Left lung (tissue), 10 donors: Measurements from ENCODE around the gene IGSF21. TPM values are rescaled to one million over a fixed set of nuclear protein-coding genes. Genes with fewer than 3 reads are reported as not detected.
A peak's percentile ranks its signal among the peaks of the same experiment; 100 is the strongest.

ENCODE experiments used
- ATAC-seq: fragments of 200-7000 bp; cut with Tn5 transposase; one replicate; pipeline ENCODE4 v1.9.1; 2020; ENCODE audit warnings: moderate library complexity
- DNase-seq, 4 donors: peaks; one replicate each; pipeline ENCODE4 v3.0.0-alpha.2; 2013 to 2020
- H3K27ac ChIP-seq, 2 donors: fragments of 200-600 bp; sonication (generic) in 1 of 2; one replicate each; pipeline versions ENCODE4 v1.5.0 to v1.8.0; 2020 to 2021
- H3K27me3 ChIP-seq, 2 donors: fragments of 200-600 bp; sonication (generic) in 1 of 2; one replicate each; pipeline versions ENCODE4 v1.5.0 to v1.8.0; 2020 to 2021
- H3K36me3 ChIP-seq, 2 donors: fragments of 200-600 bp; sonication (generic) in 1 of 2; one replicate each; pipeline versions ENCODE4 v1.5.0 to v1.8.0; 2020 to 2021
- H3K4me1 ChIP-seq, 2 donors: fragments of 200-600 bp; one replicate each; pipeline ENCODE4 v1.8.0; 2021
- H3K4me3 ChIP-seq, 2 donors: fragments of 200-600 bp; sonication (generic) in 1 of 2; one replicate each; pipeline versions ENCODE4 v1.5.0 to v1.8.0; 2020 to 2021; ENCODE audit warnings: mild to moderate bottlenecking in 1 of 2
- H3K9me3 ChIP-seq, 2 donors: fragments of 200-600 bp; sonication (generic) in 1 of 2; one replicate each; pipeline versions ENCODE4 v1.5.0 to v1.8.0; 2020 to 2021
- intact Hi-C, 2 donors: fragments of 100-400 bp; cut with DNase I; formaldehyde crosslinking; loops; one replicate each; pipeline versions ENCODE4 v1.11.2 to v1.14.2; 2022
- polyA plus RNA-seq, 6 donors: library from polyadenylated mRNA; unstranded; fragments of 120-200 nt; gene quantifications; one replicate each; pipeline ENCODE4 v1.2.1, GENCODE V29; 2013; ENCODE audit not compliant: insufficient read length in 6 of 6
- total RNA-seq, 2 donors: library from RNA; stranded (reverse); fragmentation: NEBNext Ultra II Directional; extraction: Animal tissue kit (Norgen Biotek cat#: 25700); gene quantifications; one replicate each; pipeline ENCODE4 v1.2.1, GENCODE V29; 2021
- TF ChIP-seq, protein P1 (sequence below), 2 donors: fragments of 200-600 bp; sonication (generic) in 1 of 2; IDR thresholded peaks; one replicate each; pipeline versions ENCODE4 v1.5.0 to v1.8.0; 2021; ENCODE audit warnings: antibody characterized with exemption in 2 of 2
- donor health status: DM: no; HTN: yes; CAD: no.
- donor health status: DM: no; HTN: no; CAD: no.

The IGSF21 gene
- total and polyA plus RNA-seq, 8 donors = 0.14 to 1.2 (median 0.25) TPM; not detected in 2

DNA sequence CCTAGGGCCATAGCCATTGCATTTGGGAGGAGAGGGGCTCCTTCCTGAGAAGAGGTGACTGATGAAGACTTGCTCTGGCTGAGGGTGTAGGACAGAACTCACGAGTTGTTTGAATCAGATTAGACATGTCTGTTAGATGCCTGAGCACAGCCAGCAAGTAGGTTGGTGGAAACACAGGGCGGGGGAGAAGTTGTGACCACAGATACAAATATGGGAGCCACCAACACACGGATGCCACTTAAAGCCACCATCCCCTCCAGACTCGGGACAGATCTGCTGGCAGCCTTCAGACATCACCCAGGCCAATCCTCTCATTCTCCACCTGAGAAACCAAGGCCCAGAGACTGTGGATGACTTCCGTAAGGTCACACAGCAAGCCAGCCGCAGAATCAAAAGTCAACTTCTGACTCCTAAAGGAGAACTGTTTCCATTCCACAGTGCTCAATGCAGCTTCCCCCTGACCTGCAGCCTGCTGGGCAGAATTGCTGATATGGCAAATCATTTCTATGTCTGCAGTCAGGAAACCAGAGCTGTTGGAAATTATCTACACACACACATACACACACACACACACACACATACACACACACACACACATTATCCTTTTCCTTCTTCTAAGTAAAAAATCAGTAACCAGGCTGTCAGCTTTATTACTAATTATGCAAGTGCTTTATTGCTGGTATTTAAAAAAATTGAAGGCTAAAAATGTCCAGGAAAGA lies 196.7 kb downstream of the IGSF21 start:
- Histone ChIP-seq H3K9me3 (no peaks in the 10 kb centered on the region), H3K36me3 (no peaks in the 10 kb centered on the region), H3K4me3 (no peak overlapping the region), H3K27ac (no peak overlapping the region), H3K27me3 (peaks cover 0 to 26% of the 10 kb centered on the region in 2 donors), H3K4me1 (no peaks in the 10 kb centered on the region)
- TF ChIP-seq, protein P1, sequence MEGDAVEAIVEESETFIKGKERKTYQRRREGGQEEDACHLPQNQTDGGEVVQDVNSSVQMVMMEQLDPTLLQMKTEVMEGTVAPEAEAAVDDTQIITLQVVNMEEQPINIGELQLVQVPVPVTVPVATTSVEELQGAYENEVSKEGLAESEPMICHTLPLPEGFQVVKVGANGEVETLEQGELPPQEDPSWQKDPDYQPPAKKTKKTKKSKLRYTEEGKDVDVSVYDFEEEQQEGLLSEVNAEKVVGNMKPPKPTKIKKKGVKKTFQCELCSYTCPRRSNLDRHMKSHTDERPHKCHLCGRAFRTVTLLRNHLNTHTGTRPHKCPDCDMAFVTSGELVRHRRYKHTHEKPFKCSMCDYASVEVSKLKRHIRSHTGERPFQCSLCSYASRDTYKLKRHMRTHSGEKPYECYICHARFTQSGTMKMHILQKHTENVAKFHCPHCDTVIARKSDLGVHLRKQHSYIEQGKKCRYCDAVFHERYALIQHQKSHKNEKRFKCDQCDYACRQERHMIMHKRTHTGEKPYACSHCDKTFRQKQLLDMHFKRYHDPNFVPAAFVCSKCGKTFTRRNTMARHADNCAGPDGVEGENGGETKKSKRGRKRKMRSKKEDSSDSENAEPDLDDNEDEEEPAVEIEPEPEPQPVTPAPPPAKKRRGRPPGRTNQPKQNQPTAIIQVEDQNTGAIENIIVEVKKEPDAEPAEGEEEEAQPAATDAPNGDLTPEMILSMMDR (IDR thresholded peaks at IDR 0.05) = no peak
- DNase-seq = no peak
- no peak for ATAC-seq
- intact Hi-C loops = no loop called here

DNA sequence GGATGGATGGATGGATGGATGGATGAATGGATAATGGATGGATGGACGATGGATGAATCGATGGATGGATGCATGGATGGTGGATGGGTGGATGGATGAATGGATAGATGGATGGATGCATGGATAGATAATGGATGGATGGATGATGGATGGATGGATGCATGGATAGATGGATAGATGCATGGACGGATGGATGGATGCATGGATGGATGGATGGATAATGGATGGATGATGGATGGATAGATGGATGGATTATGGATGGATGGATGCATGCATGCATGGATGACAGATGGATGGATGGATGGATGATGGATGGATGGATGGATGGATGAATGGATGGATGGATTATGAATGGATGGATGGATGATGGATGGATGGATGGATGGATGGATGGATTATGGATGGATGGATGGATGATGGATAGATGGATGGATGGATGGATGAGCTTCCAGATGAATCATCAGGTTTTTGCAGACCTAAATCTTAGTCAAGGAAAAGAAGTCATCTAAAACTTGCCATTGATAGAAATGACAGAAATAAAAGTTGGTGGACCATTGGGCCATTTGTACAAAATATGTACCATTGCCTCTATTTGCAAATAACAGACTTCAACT lies 197.7 kb downstream of the IGSF21 start:
- DNase-seq = no peak
- TF ChIP-seq, protein P1 (IDR thresholded peaks at IDR 0.05) = no peak

DNA sequence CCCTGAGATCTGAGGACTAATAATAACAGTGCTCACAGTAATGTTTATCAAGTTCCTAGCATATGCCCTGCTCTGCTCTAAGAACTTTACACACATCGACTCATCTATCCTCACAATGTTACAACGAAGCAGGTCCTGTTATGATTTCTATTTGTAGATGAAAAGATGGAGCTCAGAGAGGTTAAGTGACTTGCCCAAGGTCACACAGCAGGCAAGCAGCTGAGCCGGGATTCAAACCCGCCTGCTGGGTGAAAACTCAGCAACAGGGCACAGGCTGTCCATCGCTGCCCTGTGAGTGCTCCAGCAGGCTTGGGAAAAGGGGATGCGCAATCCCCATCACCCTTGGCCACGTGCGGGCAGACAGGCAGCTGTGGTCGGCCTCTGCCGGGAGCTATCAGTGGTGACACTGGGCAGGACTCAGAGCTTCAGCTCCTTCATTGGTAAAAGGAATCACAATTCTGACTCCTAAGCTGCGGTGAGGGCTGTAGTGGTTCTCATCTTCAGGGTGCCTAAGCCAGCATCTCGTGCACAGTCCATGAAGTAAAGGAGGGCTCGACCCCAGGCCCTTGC lies 199.8 kb downstream of the IGSF21 start:
- ATAC-seq (no peak), DNase-seq (peak in 1 of 4 donors; percentile 46)
- Histone ChIP-seq H3K9me3 (no peaks in the 10 kb centered on the region), H3K4me3 (no peak overlapping the region), H3K4me1 (no peaks in the 10 kb centered on the region), H3K27ac (no peak overlapping the region), H3K27me3 (peaks cover 0 to 19% of the 10 kb centered on the region in 2 donors), H3K36me3 (no peaks in the 10 kb centered on the region)
- intact Hi-C loops = no loop called here
- TF ChIP-seq, protein P1 (IDR thresholded peaks at IDR 0.05) = no peak

More for the DNA sequence above, 197.7 kb downstream of the IGSF21 start:
- H3K4me3 ChIP-seq = no peak overlapping the region
- H3K27ac ChIP-seq = no peak overlapping the region
- H3K9me3 ChIP-seq = no peaks in the 10 kb centered on the region
- intact Hi-C loops = no loop called here
- H3K36me3 ChIP-seq = no peaks in the 10 kb centered on the region
- H3K4me1 ChIP-seq = no peaks in the 10 kb centered on the region
- peaks cover 0 to 24% of the 10 kb centered on the region in 2 donors for H3K27me3 ChIP-seq
- ATAC-seq = no peak

DNA sequence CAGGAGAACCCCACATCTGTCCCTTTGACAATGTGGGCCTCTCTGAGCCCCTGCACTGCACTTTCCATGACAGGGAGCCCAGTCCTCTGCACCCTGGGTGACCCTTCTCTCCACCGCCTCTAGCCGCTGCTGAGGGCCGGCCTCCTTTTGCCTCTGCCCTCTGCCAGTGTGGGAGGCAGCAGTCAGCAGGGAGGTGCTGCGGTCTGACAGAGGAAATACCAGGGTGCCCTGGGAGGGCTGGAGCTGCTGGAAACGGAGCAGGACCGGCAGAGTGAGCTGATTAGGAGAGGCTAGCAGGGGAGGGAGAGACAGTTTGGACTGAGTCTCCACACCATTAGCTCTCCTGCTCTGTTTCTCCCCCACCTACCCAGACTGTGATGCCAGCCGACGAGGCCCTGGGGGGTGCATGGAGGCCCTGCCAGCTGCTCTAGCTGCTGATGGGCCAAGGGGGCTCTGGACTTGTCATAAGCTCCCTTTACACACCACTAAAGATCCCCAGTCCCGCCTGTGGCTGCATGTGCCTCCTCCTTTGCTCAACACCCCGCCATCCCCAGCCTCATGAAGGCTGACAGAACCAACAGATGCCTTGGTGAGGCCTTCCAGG lies 202.1 kb downstream of the IGSF21 start:
- H3K27ac ChIP-seq = no peak overlapping the region
- no peak overlapping the region for H3K4me3 ChIP-seq
- no peaks in the 10 kb centered on the region for H3K9me3 ChIP-seq
- DNase-seq = peak in 1 of 4 donors; percentile 59
- no peaks in the 10 kb centered on the region for H3K27me3 ChIP-seq
- intact Hi-C loops = no loop called here
- no peak for ATAC-seq
- H3K36me3 ChIP-seq = no peaks in the 10 kb centered on the region
- TF ChIP-seq, protein P1 (IDR thresholded peaks at IDR 0.05) = no peak
- H3K4me1 ChIP-seq = no peaks in the 10 kb centered on the region

DNA sequence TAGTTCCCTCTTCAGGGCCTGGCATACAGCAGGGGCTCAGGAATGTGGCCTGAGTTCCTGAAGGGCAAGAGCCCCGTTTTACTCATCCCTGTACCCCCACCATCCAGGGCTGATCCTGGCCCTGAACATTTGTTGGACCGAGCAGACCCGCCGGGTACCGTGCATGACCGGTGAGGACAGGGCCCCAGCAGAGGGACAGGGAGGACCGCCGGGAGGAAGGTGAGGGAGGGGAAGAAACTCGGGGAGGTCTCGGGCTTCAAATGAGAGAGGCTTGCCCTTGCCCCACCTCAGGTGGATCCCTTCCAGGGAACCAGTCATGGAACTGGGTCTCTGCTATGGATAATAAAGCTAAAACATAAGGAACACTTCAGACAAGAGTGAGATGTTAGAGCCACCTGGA lies 205.4 kb downstream of the IGSF21 start:
- TF ChIP-seq, protein P1 (IDR thresholded peaks at IDR 0.05) = no peak
- intact Hi-C loops = no loop called here
- Histone ChIP-seq H3K4me3 (no peak overlapping the region), H3K36me3 (no peaks in the 10 kb centered on the region), H3K27ac (no peak overlapping the region), H3K4me1 (no peaks in the 10 kb centered on the region), H3K27me3 (no peaks in the 10 kb centered on the region), H3K9me3 (no peaks in the 10 kb centered on the region)
- no peak for ATAC-seq
- DNase-seq = no peak
